Sigmoid colon (tissue), 7 donors: Measurements from ENCODE around the gene HEXD. TPM values are rescaled to one million over a fixed set of nuclear protein-coding genes. Genes with fewer than 3 reads are reported as not detected.

Experiments used
- DNase-seq: peaks from one replicate; pipeline ENCODE4 v3.0.0-alpha.2; 2019
- H3K27ac ChIP-seq, 4 donors: fragments of 200-600 bp; sonication (generic); one replicate each; pipeline ENCODE4 v1.5.1; 2016 to 2019; ENCODE audit warnings: mild to moderate bottlenecking in 1 of 4
- H3K27me3 ChIP-seq, 3 donors: fragments of 200-600 bp; sonication (generic); one replicate each; pipeline ENCODE4 v1.5.1; 2019; ENCODE audit warnings: mild to moderate bottlenecking in 1 of 3
- H3K36me3 ChIP-seq, 4 donors: fragments of 200-600 bp; sonication (generic); one replicate each; pipeline ENCODE4 v1.5.1; 2016 to 2019
- H3K4me1 ChIP-seq, 4 donors: fragments of 200-600 bp; sonication (generic); one replicate each; pipeline ENCODE4 v1.5.1; 2017 to 2019
- H3K4me3 ChIP-seq, 4 donors: fragments of 200-600 bp; sonication (generic); one replicate each; pipeline ENCODE4 v1.5.1; 2017 to 2019; ENCODE audit warnings: mild to moderate bottlenecking in 2 of 4, moderate library complexity in 1 of 4
- H3K9me3 ChIP-seq, 4 donors: fragments of 200-600 bp in 3 of 4; sonication (generic) in 3 of 4; one replicate each; pipeline versions ENCODE4 v1.5.1 to v1.6.1; 2013 to 2019
- EP300 ChIP-seq, 4 donors: sonication (generic); formaldehyde crosslinking; IDR thresholded peaks; one replicate each; pipeline ENCODE4 v1.6.1; 2017; ENCODE audit warnings: antibody characterized with exemption in 4 of 4
- POLR2A ChIP-seq, 2 donors: fragments of 450-650 bp; IDR thresholded peaks; one replicate each; pipeline ENCODE4 v1.6.1; 2016; ENCODE audit warnings: antibody characterized with exemption in 2 of 2, mild to moderate bottlenecking in 2 of 2, moderate library complexity in 2 of 2
- POLR2AphosphoS5 ChIP-seq, 4 donors: sonication (generic); formaldehyde crosslinking; IDR thresholded peaks; one replicate each; pipeline ENCODE4 v1.6.1; 2017; ENCODE audit warnings: antibody characterized with exemption in 4 of 4
- WGBS, 2 donors: extraction: QIAGEN DNeasy Blood & Tissue Kit; methylation state at CpG; one replicate each; pipeline ENCODE4 v1.1.7; 2013; 5-methylcytosine and 5-hydroxymethylcytosine counted together
- intact Hi-C: fragments of 100-400 bp; cut with DNase I; formaldehyde crosslinking; loops from one replicate; pipeline ENCODE4 v1.15.1; 2023
- polyA plus RNA-seq, 3 donors: library from polyadenylated mRNA; stranded (reverse); fragments of 200-250 nt; gene quantifications; one replicate each; pipeline ENCODE4 v1.2.3, GENCODE V29; 2013
- total RNA-seq, 4 donors: library from RNA; depleted of rRNA; stranded (reverse); fragments of >200 nt; gene quantifications; one replicate each; pipeline ENCODE4 v1.1.0, GENCODE V29; 2016
- TF ChIP-seq, protein P1 (sequence below), 4 experiments: fragments of 450-650 bp in 3 of 4; fragments of 200-600 bp in 1 of 4; IDR thresholded peaks; one replicate each; pipeline ENCODE4 v1.5.1; 2016 to 2019; ENCODE audit warnings: antibody characterized with exemption in 4 of 4, mild to moderate bottlenecking in 3 of 4, moderate library complexity in 2 of 4
- donor health status: healthy with polysubstance abuse.
- donor health status: Bipolar disorder and iron deficiency.
- donor health status: healthy.

HEXD gene
- total and polyA plus RNA-seq, 7 donors = 9.5 to 46.2 (median 23.9) TPM

DNA sequence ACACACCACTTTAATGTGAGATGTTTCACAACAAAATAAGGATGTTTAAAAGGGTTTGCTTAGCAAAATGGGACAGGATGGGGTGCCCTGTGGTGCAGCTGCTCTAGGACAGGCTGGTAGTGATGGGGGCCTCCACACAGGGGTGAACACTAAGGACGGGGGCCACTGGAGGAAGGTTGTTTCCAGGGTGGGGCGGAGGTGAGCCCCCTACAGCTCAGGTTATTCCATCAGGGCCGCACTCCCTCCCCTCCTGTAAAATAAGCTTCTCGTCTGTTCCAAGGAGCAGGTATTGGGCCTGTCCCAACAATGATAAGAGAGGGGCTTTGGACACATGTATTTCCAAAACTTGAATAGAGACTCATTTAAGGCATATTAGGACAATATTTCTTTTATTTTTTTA is 1.9 kb upstream of the HEXD start:
- DNase-seq = no peak
- Histone ChIP-seq H3K27me3 (no peaks in the 10 kb centered on the region), H3K9me3 (no peaks in the 10 kb centered on the region), H3K4me3 (no peak overlapping the region), H3K36me3 (peaks cover 0 to 16% (median 3%) of the 10 kb centered on the region in 4 donors), H3K27ac (no peak overlapping the region), H3K4me1 (peaks cover 0 to 26% (median 12%) of the 10 kb centered on the region in 4 donors)
- TF ChIP-seq, protein P1, sequence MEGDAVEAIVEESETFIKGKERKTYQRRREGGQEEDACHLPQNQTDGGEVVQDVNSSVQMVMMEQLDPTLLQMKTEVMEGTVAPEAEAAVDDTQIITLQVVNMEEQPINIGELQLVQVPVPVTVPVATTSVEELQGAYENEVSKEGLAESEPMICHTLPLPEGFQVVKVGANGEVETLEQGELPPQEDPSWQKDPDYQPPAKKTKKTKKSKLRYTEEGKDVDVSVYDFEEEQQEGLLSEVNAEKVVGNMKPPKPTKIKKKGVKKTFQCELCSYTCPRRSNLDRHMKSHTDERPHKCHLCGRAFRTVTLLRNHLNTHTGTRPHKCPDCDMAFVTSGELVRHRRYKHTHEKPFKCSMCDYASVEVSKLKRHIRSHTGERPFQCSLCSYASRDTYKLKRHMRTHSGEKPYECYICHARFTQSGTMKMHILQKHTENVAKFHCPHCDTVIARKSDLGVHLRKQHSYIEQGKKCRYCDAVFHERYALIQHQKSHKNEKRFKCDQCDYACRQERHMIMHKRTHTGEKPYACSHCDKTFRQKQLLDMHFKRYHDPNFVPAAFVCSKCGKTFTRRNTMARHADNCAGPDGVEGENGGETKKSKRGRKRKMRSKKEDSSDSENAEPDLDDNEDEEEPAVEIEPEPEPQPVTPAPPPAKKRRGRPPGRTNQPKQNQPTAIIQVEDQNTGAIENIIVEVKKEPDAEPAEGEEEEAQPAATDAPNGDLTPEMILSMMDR (IDR thresholded peaks at IDR 0.05) = no peak
- TF ChIP-seq POLR2A (IDR thresholded peaks at IDR 0.05) (no peak), EP300 (IDR thresholded peaks at IDR 0.05) (no peak), POLR2AphosphoS5 (IDR thresholded peaks at IDR 0.05) (no peak)
- 94 to 97% methylated on average over 4 of the region's 4 CpGs for WGBS, 2 donors
- intact Hi-C loops = loop anchor here (10.0 kb wide), 1 partner anchor 211 kb away; no protein-coding TSS in a partner anchor

DNA sequence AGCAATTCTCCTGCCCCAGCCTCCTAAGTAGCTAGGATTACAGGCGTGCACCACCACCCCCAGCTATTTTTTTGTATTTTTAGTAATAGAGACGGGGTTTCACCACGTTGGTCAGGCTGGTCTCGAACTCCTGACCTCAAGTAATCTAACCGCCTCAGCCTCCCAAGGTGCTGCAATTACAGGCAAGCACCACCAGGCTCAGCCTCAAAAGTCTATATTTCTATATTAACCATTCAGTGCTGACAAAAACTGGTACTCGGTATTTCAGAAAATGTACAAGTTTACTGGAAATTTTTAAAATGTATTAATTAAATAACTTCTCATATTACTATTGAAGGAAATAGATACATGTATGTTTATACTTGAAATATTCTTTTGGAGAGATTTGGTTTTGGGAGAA is 1.4 kb upstream of the HEXD start:
- Histone ChIP-seq H3K9me3 (no peaks in the 10 kb centered on the region), H3K27me3 (no peaks in the 10 kb centered on the region), H3K27ac (no peak overlapping the region), H3K4me1 (peaks cover 0 to 26% (median 12%) of the 10 kb centered on the region in 4 donors), H3K36me3 (peaks cover 0 to 16% (median 3%) of the 10 kb centered on the region in 4 donors), H3K4me3 (no peak overlapping the region)
- intact Hi-C loops = loop anchor here (10.0 kb wide), 1 partner anchor 212 kb away; no protein-coding TSS in a partner anchor
- no peak for TF ChIP-seq POLR2AphosphoS5 (IDR thresholded peaks at IDR 0.05)
- TF ChIP-seq POLR2A (IDR thresholded peaks at IDR 0.05) = no peak
- TF ChIP-seq EP300 (IDR thresholded peaks at IDR 0.05) = no peak
- TF ChIP-seq, protein P1 (IDR thresholded peaks at IDR 0.05) = no peak
- 91 to 92% methylated on average over 6 of the region's 6 CpGs for WGBS, 2 donors
- no peak for DNase-seq

DNA sequence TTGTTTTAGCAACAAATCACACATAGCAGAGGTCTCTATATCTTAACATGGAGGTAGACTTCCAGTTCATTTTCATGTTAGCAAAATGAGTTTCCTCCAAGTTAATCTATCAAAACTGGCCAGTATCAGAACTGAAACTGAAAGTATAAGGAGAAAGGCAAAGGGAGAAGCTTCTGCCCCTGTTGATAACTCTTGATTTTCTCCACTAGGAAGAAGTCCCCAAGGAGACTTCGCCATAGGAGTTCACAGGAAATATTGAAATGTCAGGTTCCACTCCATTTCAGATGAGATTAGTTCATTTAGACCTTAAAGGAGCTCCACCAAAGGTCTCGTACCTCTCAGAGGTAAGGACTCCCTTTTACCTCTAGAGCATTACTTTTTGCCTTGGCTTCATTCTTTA is 1.4 kb downstream of the HEXD start:
- H3K4me3 ChIP-seq = peak overlapping the region in 1 of 4 donors; percentile 74
- peaks cover 0 to 9% (median 3%) of the 10 kb centered on the region in 4 donors for H3K36me3 ChIP-seq
- H3K9me3 ChIP-seq = peaks cover 0 to 2% (median 0%) of the 10 kb centered on the region in 4 donors
- TF ChIP-seq POLR2AphosphoS5 (IDR thresholded peaks at IDR 0.05) = no peak
- TF ChIP-seq POLR2A (IDR thresholded peaks at IDR 0.05) = no peak
- TF ChIP-seq, protein P1 (IDR thresholded peaks at IDR 0.05) = no peak
- TF ChIP-seq EP300 (IDR thresholded peaks at IDR 0.05) = no peak
- H3K27me3 ChIP-seq = no peaks in the 10 kb centered on the region
- intact Hi-C loops = loop anchor here (2.0 to 10.0 kb wide), 2 partner anchors 31 to 215 kb away; partner anchors contain the start of gene CYBC1
- no peak for DNase-seq
- no peak overlapping the region for H3K27ac ChIP-seq
- 58 to 71% methylated on average over 2 of the region's 2 CpGs for WGBS, 2 donors
- H3K4me1 ChIP-seq = peaks cover 0 to 22% (median 10%) of the 10 kb centered on the region in 4 donors

DNA sequence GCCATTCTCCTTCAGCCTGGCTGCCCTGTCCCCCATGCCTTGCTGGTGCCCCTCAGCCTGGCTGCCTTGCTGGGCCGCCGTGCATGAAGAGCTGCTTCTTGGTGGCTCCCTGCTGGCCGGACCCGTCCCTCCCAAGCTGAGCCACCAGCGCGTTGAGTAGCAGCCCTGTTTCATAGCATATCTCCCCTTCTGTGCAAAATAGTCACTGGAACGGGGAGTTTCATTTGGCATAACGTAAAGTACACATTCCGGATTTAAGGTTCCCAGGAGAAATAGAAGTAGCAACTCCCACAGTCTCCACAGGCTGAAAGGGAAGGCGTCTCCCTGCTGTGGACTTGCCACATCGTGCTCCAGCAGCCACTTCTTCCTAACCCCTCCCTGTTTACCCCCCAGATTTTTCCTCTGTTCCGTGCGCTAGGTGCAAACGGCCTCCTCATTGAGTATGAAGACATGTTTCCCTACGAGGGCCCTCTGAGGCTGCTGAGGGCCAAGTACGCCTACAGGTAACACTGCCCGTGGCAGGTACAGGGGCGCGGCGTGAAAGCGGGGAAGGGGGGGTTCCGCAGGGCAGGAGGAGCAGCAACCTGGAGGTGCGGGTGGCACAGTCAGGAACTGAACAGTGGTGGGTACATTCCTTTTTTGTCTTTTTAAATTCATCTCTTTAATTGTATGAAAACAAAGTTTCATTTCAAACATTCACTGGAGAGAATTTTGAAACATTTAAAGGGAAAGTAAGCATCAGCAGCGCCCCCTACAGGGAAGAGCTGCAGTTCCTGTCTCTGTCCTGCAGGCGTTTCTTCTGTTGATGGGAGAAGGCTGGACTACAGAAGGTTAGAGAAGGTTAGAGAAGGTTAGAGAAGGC is 6.1 kb downstream of the HEXD start:
- Histone ChIP-seq H3K4me3 (no peak overlapping the region), H3K4me1 (peaks cover 0 to 6% (median under 1%) of the 10 kb centered on the region in 4 donors), H3K9me3 (peaks cover 0 to 2% (median 0%) of the 10 kb centered on the region in 4 donors), H3K27ac (no peak overlapping the region), H3K36me3 (peaks cover 0 to 9% (median 3%) of the 10 kb centered on the region in 4 donors), H3K27me3 (no peaks in the 10 kb centered on the region)
- DNase-seq = no peak
- 87 to 89% methylated on average over 25 of the region's 25 CpGs for WGBS, 2 donors
- intact Hi-C loops = no loop called here
- no peak for TF ChIP-seq POLR2AphosphoS5 (IDR thresholded peaks at IDR 0.05)
- TF ChIP-seq, protein P1 (IDR thresholded peaks at IDR 0.05) = peak in 2 of 4 experiments; percentile 16 to 20
